H1 (cell line): Measurements from ENCODE around the gene FAM120A.

Source experiments
- CBX5 ChIP-seq: fragments of 300-800, 300-1000 bp; sonication (generic); IDR thresholded peaks from 2 replicates; pipeline ENCODE4 v1.7.1; 2016; ENCODE audit warnings: antibody characterized with exemption, low read length, low read depth
- CHD2 ChIP-seq: IDR thresholded peaks from 2 replicates; pipeline ENCODE4 v1.6.1; 2012; ENCODE audit warnings: low read length, improper control_type of control experiment
- CTCF ChIP-seq, 3 experiments: IDR thresholded peaks; 1 replicate in 2 of 3; 2 replicates in 1 of 3; pipeline versions ENCODE4 v1.5.1 to v1.6.1; 2011; ENCODE audit warnings: low read length in 3 of 3, mild to moderate bottlenecking in 3 of 3, inconsistent platforms in 2 of 3, low read depth in 1 of 3, moderate library complexity in 1 of 3; ENCODE audit not compliant: insufficient read depth in 1 of 3; ENCODE audit errors: control extremely low read depth in 1 of 3
- EGR1 ChIP-seq: IDR thresholded peaks from 2 replicates; pipeline ENCODE4 v1.6.1; 2011; ENCODE audit warnings: low read depth, low read length, borderline replicate concordance
- EZH2 ChIP-seq: fragments of 200-600 bp; sonication (generic); IDR thresholded peaks from 2 replicates; pipeline ENCODE4 v1.7.1; 2012; ENCODE audit warnings: low read depth, mild to moderate bottlenecking, moderate library complexity, low read length, inconsistent platforms; ENCODE audit not compliant: severe bottlenecking
- JUN ChIP-seq: IDR thresholded peaks from 2 replicates; pipeline ENCODE4 v1.6.1; 2011; ENCODE audit warnings: low read depth, mild to moderate bottlenecking, improper control_type of control experiment, low read length
- KDM4A ChIP-seq: IDR thresholded peaks from one replicate; pipeline ENCODE4 v1.7.1; 2012; ENCODE audit warnings: low read depth, mild to moderate bottlenecking, moderate library complexity, low read length, inconsistent platforms; ENCODE audit not compliant: severe bottlenecking
- POLR2AphosphoS5 ChIP-seq: IDR thresholded peaks from 2 replicates; pipeline ENCODE4 v1.6.1; 2011; ENCODE audit warnings: low read depth, low read length
- RXRA ChIP-seq: IDR thresholded peaks from 2 replicates; pipeline ENCODE4 v1.6.1; 2011; ENCODE audit warnings: low read depth, mild to moderate bottlenecking, low read length, moderate library complexity; ENCODE audit not compliant: insufficient read depth
- SIRT6 ChIP-seq: IDR thresholded peaks from one replicate; pipeline ENCODE4 v1.7.1; 2012; ENCODE audit warnings: low read length, inconsistent platforms
- SP1 ChIP-seq: IDR thresholded peaks from 2 replicates; pipeline ENCODE4 v1.6.1; 2011; ENCODE audit warnings: low read depth, low read length
- TCF12 ChIP-seq: IDR thresholded peaks from 2 replicates; pipeline ENCODE4 v1.6.1; 2011; ENCODE audit warnings: low read depth, mild to moderate bottlenecking, low read length
- ZNF274 ChIP-seq: IDR thresholded peaks from 2 replicates; pipeline ENCODE4 v1.7.0; 2012; ENCODE audit warnings: low read length, borderline replicate concordance; ENCODE audit errors: extremely low read depth

GRCh38 chr9:93587651-93588347, 136.3 kb downstream of the FAM120A start:
- TF ChIP-seq SP1 (no peak), EZH2 (no peak), RXRA (no peak), JUN (no peak), EGR1 (no peak), CTCF (IDR thresholded peaks at IDR 0.05; ENCODE audit: control extremely low read depth in 1 of 3, insufficient read depth in 1 of 3, low read depth in 1 of 3, low read length in 3 of 3) (peak; percentile 23 to 45 (median 44); a peak in 3 of 4 replicates), ZNF274 (no peak), CBX5 (no peak), TCF12 (no peak), POLR2AphosphoS5 (no peak), CHD2 (no peak), KDM4A (no peak), SIRT6 (no peak)
